Stimulated activated CD4-positive, alpha-beta T cell treated with anti-CD3 and anti-CD28 coated beads, Interleukin-1b, Interleukin-23, amount 100 ng/mL, for 48 hours (primary cell): ENCODE results near the gene HSPB6.

ENCODE experiments used
- DNase-seq: peaks from one replicate; pipeline ENCODE4 v3.0.0-alpha.2; 2020

Gene HSPB6

DNA sequence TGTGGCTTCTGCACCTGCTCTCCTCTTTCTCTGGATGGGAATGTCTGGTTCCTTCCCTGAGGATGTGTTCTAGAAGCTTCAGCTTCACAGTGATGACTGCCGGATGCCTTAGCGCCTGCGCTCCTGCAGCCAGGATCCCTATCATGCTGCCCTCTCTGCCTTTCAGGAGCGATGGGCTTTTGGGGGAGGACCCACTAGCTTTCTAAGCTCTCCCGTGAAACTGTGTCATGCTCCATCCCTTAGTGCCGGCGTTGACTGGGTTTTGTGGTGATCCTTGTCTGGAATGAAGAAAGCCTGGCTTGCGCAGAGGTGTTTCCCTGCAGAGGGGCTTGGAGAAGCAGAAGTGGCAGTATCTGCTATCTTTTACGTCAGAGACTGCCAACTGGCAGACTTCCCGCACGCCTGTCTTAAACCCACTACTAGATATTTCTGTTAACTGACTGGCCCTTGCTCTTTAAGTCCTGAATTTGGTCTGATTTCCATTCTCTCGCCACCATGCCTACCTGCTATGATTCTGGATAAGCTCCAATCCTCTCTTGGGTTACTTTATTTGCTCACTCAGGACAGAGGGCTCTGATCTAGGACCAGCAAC lies 42.8 kb downstream of the HSPB6 start:
- DNase-seq = no peak

DNA sequence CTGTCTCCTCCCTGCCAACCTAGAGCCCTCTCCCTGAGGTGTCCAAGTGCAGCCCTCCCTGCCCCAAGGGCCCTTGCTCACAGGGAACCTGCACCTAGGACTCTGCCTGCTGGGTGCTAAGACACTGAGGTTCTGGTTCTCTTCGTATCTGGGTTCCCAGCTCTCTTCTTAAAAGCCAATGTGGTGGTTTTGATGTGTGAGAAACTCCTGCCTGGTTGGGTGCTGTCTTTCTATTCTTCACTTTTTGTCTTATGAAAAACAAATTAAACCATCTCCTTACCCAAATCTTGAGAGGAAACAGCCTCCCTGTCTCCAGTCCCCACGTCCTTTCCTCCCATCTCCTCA lies 43.4 kb downstream of the HSPB6 start:
- DNase-seq = no peak

DNA sequence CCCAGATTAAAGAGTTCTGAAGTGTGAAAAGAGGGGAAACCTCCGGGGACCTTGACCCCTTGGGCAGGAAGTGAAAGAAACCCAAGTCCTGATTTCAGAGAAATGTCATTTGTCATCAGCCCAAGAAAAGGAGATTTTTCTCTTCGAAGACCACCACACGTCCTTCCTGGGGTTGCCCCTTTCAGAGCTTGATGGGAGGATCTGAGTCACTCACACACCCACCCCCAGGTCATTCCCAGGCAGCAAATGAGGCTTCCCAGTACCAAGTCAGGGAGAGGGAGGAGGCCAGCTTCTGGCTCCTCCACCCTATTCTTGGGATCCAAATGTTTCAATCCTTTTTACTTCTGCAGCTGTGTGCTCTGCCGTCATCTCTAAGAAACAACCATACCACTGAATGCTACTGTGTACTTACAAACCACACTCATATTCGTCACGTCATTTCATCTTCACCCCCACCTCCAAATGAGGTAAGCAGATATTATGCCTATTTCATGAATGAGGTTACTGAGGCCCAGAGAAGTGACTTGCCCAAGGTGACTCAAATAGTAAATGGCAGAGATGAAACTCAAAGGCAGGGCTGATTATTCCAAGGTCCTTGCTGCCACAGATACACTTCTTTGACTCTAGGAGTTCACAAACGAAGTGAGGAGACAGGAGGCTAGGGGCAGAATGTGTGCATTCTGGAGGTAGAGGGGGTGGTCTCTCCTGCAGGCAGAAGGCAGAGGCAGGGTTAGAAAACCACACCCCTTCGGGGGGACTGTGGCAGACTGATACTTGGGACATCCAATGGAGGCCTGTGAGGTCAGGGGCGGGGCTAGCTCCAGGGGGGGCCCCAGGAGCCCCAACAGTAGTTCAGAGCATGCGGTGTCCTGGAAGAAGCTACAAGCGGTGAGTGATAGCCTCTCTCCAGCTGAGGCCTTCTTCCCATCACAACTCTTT lies 44.0 kb downstream of the HSPB6 start:
- peak; percentile 92 for DNase-seq

DNA sequence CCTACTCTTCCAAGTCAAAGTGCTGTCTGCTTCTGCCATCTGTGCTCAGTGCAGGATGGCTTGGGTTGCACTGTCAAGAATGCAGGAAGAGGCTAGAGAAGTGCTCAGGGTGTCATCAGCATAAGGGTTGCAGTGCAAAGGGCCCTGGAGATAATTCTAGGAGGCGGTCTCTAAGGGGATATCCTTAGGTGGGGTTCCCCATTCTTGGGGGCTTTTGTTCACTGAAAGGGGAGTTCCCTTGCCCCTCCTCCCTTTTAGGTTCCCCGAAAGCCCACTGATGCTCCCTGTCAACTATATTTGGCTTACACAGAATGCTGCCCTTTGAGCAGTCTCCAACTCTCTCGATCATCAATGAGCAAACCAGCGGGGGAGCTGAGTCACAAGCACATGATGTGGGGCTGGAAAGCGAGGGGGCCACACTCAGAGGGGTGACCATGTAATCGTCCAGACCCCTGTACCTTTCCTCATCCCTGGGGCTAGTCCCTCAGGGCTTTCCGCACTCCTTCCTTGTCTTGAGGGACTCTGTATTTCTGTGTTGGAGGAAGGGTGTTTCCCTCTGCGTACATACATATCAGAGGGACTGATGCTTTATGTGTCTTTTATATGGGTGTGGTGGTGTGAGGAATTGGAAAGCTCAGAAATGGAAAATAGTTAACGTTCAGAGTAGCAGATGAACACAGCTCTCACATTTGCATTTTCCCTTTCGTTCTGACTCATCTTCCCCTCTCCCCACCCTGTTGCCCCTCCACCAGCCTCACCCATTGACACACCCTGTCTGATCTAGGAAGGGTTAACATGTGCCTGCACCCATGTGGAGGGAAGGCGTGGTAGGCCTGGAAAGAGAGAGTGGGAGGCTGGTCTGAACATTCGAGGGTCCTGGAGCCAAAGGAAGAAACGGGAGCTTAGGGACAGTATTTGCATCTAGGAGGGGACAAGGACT lies 45.8 kb downstream of the HSPB6 start:
- DNase-seq = peak; percentile 84

DNA sequence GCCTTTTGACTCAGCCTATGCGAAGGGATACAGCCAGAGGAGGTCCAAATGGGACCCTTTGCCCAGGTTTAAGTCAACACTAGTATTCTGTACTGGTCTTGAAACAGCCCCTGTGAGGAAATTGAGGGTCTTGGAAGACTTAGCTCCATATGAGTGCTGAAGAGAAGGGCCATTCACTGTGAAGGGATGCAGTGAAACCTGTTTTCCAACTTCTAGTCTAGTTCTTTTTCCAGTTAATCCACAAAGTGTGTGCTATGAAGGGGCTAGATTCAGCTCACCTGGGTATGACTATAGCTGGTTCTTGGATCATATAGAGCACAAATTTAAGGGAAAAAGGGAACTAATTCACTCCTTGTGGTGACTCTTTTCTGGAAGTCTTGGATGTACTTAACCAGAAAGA lies 48.4 kb downstream of the HSPB6 start:
- no peak for DNase-seq
